ENCODE results near the gene ERC1. TPM values are rescaled to one million over a fixed set of nuclear protein-coding genes. Genes with fewer than 3 reads are reported as not detected.
"Not testable (repeated sequence)": the region's sequence is repeated elsewhere in the genome, so short reads cannot be mapped to it uniquely, and the experiment has no call there.

ERC1 gene
- total RNA-seq, 1 experiment from 2014 or later = 17.9 TPM

DNA sequence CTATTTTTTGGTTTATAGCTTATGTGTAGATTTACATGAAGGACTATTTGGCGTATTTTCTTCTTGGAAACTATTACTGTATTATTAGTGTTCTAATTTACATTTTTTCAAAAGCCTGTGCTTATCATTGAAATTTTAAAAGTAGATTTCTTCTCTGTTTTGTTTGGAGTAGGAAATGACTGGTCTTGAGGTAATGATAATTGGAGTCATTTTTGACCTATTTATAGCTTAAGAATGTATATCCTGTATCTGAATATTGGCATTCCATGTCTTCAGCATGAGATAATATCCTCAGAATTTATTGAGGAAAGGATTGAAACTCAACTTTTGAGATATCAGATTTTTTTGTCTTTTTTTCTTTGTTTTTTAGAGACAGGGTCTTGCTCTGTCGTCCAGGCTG is 193.4 kb downstream of the ERC1 start:
- peak; percentile 47 for DNase-seq (ENCODE audit: low read depth)

DNA sequence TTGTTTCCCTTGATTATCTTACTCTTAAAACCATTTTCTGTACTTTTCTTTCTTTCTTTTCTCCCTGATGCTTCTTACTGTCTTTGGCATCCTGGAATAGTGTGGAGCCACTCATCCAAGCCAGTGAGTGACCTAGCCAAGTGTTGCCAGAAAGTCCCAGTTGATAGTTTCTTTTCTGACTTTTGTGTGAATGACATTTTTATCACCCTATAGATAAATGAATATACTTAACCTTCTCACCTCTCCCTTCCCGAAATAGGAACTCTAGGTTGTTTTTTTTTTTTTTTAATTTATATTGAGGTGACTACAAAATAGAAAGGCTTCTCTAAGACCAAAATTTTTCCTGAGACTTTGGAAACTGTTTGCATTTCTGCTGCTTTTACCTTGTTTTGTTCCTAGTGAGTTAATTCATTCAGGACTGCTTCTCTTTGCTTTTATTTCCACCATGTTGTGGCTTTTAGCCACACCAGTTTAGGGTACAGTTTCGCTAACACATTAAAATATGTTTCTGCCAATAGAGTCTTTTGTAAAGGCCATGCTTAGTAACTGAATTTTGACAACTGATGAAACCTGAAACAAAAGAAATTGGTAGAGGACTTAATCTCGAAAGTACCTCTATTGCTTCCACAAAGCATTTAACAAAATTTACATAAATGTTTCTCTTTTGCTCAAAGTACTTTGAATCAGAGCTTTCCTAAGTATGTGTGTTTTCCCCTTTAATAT is 194.6 kb downstream of the ERC1 start:
- DNase-seq (ENCODE audit: low read depth) = no peak

DNA sequence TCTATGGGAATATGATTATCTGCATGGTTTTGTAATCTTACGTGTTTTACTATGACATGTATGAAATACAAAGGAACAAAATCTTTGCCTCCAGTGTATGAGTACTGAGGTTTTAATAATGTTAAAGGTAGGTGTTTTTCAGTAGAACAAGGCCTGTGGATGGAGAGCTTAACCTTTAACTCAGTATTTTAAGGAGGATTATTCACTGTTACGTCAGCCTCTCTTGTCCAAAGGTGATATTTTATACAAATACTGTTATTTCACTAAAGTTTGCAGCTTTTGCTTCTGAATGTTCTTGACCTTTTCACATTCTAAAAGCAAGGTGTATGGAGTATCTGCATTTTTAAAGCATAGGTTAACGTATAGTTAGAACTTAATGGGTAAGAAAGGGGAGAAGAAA is 195.3 kb downstream of the ERC1 start:
- no peak for DNase-seq (ENCODE audit: low read depth)

DNA sequence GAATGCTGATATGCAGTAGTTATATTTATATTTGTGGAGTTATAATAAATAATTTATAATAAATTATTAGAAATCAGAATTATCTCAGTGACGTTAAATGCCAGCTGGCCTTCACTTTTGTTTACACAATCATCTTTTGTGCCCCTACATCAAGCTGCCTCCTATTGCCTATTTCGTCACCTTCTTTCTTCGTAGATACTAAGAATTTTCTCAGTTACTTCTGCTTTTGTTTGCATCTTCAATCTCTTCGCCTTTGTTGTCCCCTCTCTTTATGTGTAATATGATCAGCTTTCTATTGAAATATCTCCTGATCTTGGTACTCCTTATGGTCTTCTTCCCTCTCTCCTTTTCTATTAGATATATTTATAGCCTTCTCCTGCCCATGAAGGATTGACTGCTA is 197.0 kb downstream of the ERC1 start:
- no peak for DNase-seq (ENCODE audit: low read depth)

DNA sequence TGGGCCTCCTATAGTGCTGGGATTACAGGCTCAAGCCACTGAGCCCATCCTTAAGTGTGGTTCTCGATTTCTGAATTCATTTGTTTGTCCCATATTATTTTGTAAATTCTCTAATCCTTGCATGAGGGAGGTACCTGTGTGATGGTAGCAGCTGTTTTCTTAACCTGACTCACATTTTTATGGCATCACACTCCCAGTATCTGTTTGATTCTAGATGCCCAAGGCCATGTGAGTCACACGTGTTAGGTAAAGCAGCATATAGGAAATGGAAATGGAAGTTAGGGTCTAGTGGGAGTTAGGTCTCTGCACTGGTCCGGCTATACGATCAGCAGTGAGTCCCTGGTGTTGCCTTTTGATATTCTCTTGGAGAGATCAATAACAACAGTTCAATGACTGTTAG is 198.1 kb downstream of the ERC1 start:
- DNase-seq (ENCODE audit: low read depth) = peak; percentile 48

DNA sequence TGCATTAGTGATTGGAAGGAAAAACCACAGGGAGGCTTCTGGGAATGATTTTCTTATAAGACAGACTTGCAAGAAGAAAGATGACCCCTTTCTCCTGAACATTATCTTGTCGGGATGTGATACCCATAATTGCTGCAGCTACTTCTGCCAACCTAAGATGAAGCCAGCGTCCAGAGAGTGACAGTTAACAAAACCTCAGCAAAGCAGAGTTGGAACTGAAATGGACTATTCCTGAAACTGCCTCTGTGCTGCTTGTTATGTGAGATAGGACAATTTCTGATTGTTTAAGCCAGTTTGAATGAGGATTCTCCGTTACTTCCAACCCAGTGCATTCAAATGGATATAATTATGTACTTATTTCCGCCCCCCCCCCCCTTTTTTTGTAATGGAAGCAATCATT is 204.5 kb downstream of the ERC1 start:
- DNase-seq (ENCODE audit: low read depth) = no peak

DNA sequence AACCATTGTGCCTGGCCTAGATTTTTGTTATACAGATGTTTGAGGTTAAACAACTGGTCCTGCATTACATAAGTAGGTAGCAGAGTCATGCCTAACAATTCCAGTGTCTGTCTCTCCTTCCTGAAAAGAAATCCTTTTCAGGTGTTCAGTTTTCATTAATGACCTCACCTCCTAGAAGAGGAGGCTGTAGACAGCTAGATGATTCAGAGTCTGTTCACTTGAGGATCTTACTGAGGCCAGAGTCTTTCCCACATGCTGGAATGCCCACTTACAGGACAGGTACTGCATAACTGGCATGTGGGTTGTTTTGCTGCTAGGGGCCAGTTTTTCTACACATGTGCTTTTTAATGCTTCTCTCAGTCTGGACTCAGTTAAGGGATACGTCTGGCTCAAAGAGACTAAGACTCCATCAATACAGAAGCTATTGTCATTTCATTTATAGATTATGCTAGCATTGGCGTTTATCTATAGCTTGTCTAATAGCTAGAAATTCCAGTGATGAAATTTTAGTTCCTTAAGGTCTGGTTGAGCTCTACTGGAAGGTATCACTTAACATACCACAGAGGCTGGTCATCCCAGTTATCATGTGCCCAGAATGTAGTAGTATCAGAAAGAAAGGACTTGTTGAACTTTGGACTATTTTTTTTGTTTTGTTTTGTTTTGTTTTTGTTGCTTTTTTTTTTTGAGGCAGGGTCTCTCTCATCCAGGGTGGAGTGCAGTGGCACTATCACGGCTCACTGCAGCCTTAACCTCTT is 206.4 kb downstream of the ERC1 start:
- peak; percentile 33 for DNase-seq (ENCODE audit: low read depth)

DNA sequence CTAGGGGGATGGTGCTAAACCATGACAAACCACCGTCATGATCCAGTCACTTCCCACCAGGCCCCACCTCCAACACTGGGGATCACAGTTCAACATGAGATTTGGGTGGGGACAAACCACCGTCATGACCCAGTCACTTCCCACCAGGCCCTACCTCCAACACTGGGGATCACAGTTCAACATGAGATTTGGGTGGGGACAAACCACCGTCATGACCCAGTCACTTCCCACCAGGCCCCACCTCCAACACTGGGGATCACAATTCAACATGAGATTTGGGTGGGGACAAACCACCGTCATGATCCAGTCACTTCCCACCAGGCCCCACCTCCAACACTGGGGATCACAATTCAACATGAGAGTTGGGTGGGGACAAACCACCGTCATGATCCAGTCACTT is 207.8 kb downstream of the ERC1 start:
- not testable (repeated sequence) for DNase-seq (ENCODE audit: low read depth)

DNA sequence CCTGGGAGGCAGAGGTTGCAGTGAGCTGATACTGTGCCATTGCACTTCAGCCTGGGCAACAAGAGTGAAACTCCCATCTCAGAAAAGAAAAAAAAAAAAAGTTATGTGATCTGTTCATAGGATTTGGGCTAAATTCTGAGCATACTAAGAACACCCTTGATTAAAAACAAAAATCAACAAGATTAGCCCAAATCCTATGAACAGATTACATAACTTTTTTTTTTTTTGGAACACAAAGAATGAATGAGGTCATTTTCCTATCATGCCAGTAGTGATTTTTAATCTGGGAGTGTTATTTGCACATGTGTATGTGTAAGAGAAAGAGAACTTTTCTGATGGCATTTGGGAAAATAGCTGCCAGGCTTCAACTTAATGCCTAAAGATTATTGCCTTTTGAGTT is 208.7 kb downstream of the ERC1 start:
- no peak for DNase-seq (ENCODE audit: low read depth)

DNA sequence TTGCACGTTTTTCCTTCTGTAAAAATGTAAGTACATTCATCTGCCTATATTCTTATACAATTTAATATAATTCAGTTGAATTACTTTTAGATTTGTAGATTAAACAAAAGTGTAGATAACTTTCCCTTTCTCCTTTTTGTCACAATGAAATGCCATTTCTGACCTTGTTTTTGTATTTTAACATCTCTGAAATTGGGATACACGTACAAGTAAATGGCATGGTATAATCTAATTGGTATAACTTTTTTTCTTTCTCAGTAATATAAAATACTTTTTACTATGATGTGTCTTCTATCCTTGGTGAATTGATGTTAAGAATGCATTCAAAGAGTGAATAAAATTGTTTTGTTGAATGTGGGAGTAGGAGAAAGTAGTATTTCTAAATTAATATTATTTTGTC is 210.0 kb downstream of the ERC1 start:
- no peak for DNase-seq (ENCODE audit: low read depth)

DNA sequence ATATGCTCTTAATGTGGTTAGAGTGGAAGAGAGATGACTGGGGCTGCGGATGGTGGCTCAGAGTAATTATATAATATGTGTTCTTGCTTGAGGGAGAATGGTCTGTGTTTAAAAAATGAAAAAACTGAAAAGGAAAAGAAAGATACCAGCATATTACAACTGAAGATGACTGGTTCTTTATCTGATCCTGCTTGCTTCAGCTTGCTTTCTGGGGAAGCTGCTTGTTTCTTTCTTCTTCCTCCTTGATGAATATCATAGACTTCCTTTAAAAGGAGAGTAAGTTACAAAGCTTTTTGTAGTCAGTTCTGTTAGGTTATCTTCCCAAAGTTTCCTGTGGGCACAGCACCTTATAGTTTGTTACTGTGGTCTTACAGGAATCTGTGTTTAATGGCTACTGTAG is 210.9 kb downstream of the ERC1 start:
- DNase-seq (ENCODE audit: low read depth) = no peak

DNA sequence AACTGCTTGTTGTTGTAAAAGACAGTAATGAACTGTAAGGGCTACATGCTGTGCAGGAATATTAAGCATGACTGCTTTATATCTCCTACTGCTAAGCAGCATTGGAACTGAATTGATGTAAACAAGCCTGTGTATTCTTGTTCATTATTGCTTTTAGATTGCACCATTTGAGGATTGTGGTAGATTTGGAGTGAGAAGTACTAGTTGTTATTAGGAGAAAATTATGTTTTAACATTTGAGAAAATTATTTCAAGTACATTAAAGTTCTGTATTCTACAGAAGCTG is 212.7 kb downstream of the ERC1 start:
- no peak for DNase-seq (ENCODE audit: low read depth)

DNA sequence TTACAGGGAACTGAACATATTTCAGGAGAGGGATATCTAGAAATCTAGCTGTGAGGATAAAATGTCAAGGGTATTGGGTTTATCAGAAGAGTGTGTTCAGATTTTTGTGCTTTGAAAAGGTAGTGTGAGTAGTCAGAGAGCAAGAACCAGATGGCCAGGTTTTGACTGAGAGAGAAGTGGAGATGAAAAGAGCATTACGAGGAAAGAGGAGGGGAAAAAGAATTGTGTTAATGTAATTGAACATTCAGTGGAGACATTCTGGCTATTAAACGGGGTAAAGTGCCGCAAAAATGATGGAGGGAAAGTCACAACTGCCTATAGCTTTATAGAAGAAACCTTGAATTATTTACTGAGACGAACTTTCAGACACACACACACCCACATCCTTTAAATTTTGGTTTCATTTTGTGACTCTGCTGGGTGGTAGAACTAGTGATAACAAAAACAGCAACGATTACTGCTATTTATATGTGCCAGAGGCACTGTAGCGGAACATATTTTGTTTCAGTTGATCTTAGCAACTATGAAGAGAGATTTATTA is 213.6 kb downstream of the ERC1 start:
- no peak for DNase-seq (ENCODE audit: low read depth)

DNA sequence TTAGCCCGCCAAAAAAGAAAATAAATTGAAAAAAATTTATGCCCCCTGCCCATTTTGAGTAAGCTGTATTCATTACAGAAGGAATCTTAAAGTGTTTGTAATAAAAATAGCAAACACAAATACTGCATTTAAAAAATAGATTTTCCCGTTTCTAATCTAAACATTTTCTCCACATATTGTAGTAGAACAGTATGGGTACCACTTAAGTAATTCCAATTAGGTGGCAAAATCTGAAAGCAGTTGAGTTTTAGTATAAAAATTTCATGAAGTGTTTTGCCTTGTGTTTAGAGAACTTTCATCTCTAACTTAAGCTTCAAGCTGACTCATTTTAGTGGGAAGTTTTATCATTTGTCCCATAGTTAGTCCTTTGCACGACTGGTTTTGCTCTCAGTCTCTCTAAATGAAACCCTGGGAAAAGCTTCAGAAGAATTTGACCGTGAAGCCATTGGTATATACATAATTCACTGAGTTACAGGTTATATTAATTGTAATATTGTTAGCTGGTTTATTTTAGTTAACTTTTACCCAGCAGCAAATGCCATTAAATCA is 214.6 kb downstream of the ERC1 start:
- no peak for DNase-seq (ENCODE audit: low read depth)

DNA sequence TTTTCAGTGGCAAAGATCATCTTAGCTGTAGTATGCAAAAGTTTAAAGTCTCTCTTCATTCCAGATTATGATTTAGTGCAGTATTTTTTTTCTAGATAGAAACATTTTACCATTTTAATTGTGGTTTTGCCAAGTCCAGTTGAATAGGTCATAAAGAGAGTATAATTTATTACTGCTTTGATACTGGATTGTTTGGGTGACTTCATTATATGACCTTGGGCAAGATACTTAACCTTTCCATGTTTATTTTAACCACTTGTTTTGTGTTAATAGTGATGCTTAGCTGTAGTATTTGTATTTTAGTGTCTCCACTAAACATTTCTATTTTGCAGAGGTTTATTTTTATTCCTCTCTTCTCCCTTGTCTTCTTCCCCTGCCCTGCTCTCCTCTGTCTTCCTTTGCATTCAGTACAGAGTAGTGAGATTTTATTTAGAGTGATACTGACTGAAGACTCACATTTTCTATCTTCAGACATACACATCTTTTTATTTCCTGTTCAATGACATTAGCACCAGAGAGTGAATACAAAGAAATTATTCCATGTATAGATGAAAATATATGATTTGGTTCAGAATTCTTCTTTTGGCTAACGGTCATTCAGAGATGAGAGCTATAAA is 215.2 kb downstream of the ERC1 start:
- no peak for DNase-seq (ENCODE audit: low read depth)

DNA sequence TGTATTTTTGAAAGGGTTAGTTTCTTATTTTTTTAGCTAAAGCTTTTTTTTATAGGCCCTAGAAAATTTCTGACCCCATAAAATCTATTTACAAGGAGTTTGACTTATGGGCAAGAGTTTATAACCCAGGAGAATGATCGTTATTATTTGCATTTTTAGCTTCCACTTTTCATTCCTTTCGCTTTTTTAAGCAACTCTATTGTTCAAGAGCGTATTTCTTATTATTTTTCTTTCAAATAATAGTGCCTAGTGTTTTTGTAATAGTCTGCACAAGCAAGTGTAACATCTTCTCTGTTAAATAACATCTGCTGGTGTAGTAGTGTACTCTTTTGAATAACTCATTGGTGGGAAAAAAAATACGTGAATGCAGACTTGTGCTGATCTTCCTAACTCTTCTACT is 216.3 kb downstream of the ERC1 start:
- DNase-seq (ENCODE audit: low read depth) = no peak

DNA sequence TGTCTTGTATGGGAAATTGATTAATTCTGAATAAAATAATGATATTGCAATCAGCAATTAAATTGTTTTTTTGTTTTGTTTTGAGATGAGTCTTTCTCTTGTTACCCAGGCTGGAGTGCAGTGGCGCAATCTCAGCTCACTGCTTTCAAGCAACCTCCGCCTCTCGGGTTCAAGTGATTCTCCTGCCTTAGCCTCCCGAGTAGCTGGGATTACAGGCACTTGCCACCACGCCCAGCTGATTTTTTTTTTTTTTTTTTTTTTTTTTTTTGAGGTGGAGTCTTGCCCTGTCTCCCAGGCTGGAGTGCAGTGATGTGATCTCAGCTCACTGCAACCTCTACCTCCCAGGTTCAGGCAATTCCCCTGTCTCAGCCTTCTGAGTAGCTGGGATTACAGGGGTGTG is 217.7 kb downstream of the ERC1 start:
- DNase-seq (ENCODE audit: low read depth) = not testable (repeated sequence)

DNA sequence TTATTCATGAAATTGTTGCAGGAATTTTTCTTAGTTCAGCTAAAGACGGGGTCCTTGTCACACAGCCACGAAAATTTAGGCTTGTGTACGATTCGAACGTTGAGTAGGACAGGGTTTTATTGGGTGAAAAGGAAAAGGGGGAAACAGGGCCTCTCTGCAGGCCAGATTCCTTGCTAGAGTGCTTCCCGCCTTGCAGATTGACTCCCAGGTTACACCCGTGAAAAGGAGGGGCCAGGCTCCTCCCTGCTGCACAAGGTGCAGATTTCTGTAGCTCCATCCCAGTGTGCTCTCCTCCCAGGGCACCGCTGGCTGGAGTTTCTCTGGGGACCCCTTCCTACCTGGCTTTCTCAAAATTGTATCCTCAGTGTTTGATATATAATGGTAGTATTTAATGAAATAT is 221.5 kb downstream of the ERC1 start:
- DNase-seq (ENCODE audit: low read depth) = no peak

DNA sequence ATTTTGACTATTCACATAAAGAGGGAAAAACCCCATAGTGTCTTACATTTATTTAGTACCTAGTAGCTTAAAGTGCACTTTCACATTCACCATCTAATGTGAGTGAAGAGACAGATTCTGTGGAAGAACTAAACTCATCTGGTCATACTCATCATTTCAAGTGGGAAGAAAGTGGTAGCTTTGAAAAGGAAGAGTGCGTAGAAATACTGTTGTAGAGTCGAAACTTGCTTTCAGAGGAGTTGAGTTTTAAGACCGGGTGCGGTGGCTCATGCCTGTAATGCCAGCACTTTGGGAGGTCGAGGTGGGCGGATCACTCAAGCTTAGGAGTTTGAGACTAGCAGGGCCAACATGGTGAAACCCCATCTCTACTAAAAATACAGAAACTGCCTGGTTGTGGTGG is 222.2 kb downstream of the ERC1 start:
- no peak for DNase-seq (ENCODE audit: low read depth)

DNA sequence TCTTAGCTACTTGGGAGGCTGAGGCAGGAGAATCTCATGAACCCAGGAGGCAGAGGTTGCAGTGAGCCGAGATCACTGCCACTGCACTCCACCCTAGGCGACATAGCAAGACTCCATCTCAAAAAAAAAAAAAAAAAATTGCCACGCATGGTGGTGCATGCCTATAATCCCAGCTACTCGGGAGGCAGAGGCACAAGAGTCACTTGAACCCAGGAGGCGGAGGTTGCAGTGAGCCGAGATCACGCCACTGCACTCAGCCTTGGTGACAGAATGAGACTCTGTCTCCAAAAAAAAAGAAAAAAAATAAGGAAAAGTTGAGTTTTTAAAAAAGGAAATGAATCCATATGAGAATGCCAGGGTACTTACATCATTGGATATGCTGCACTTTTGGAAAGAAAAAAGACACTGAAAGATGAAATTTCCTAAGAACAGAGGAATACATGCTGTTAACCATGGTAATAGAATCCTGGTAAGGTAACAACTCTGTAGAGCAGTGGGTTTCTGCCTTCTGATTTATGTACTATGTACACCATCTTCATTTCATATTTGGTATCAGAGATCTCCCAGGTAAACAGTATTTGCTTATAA is 222.7 kb downstream of the ERC1 start:
- no peak for DNase-seq (ENCODE audit: low read depth)

DNA sequence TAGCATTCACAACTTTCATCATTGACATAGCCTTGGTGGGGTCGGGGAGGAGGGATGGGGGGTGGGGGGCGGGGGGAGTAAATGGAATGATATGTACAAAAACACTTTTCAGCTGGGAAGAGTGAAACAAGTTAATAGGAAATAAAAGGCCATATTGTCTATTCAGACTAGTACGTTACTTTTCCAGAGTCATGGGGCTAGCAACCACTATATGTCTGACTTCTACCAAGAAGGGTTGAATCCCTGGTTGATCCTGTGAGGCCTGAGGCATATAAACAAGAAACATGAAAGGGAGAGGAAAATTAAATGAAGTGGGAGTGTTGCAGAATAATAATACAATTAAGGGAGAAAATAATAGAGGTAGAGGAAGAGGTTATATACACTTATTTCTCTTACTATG is 225.5 kb downstream of the ERC1 start:
- DNase-seq (ENCODE audit: low read depth) = peak; percentile 6

Measured in HT1080 (cell line).